ENCODE data around the gene GNAO1. TPM values are rescaled to one million over a fixed set of nuclear protein-coding genes. Genes with fewer than 3 reads are reported as not detected.

GNAO1 gene
- total RNA-seq, 1 experiment from 2014 or later: not detected

- Histone ChIP-seq H2AFZ (ENCODE audit: low read length) (no peak overlapping the region), H3K4me3 (ENCODE audit: low read length) (no peak overlapping the region), H4K20me1 (ENCODE audit: low read length) (no peaks in the 10 kb centered on the region), H3K79me2 (ENCODE audit: low read length) (no peaks in the 10 kb centered on the region), H3F3A (ENCODE audit: low read length, unreplicated experiment) (no peaks in the 10 kb centered on the region), H3K4me2 (ENCODE audit: low read length) (no peak overlapping the region), H3K4me1 (ENCODE audit: insufficient read depth, low read length) (no peaks in the 10 kb centered on the region), H3K27ac (ENCODE audit: low read length) (no peak overlapping the region), H3K9me2 (replicated peaks; ENCODE audit: low read length) (no peaks in the 10 kb centered on the region), H3K9me3 (ENCODE audit: low read length) (no peaks in the 10 kb centered on the region), H3K27me3 (ENCODE audit: low read length) (peaks cover 5% of the 10 kb centered on the region; the same call in 1 of the 2 replicates), H3K9ac (ENCODE audit: low read length) (no peak overlapping the region), H3K36me3 (ENCODE audit: low read depth, low read length) (no peaks in the 10 kb centered on the region)
- TF ChIP-seq CTCF (conservative IDR thresholded peaks at IDR 0.05; ENCODE audit: low read depth, low read length) (no peak), EZH2phosphoT487 (IDR thresholded peaks at IDR 0.05; ENCODE audit: borderline replicate concordance, low read length) (no peak), EZH2 (IDR thresholded peaks at IDR 0.05; ENCODE audit: low read length, unreplicated experiment) (no peak)
- ChIA-PET CTCF (no interaction called here), POLR2A (ENCODE audit: unreplicated experiment) (no interaction called here)
- ATAC-seq: no peak
- BruUV-seq (replicated peaks): no TSS peak
- intact Hi-C loops (cut with micrococcal nuclease): no loop called here
- DNase-seq: no peak
Measured at GRCh38 chr16:56227936-56228335, 36.6 kb downstream of the GNAO1 start.

GRCh38 chr16:56228476-56228875, 37.2 kb downstream of the GNAO1 start:
- Histone ChIP-seq H3K36me3 (ENCODE audit: low read depth, low read length) (no peaks in the 10 kb centered on the region), H3K4me1 (ENCODE audit: insufficient read depth, low read length) (no peaks in the 10 kb centered on the region), H3K9me2 (replicated peaks; ENCODE audit: low read length) (no peaks in the 10 kb centered on the region), H2AFZ (ENCODE audit: low read length) (no peak overlapping the region), H3K9ac (ENCODE audit: low read length) (no peak overlapping the region), H3K4me3 (ENCODE audit: low read length) (no peak overlapping the region), H3K27ac (ENCODE audit: low read length) (no peak overlapping the region), H3F3A (ENCODE audit: low read length, unreplicated experiment) (no peaks in the 10 kb centered on the region), H3K27me3 (ENCODE audit: low read length) (peaks cover 5% of the 10 kb centered on the region; the same call in 1 of the 2 replicates), H4K20me1 (ENCODE audit: low read length) (no peaks in the 10 kb centered on the region), H3K4me2 (ENCODE audit: low read length) (no peak overlapping the region), H3K79me2 (ENCODE audit: low read length) (no peaks in the 10 kb centered on the region), H3K9me3 (ENCODE audit: low read length) (no peaks in the 10 kb centered on the region)
- intact Hi-C loops (cut with micrococcal nuclease): no loop called here
- BruUV-seq (replicated peaks): no TSS peak
- POLR2A ChIA-PET (ENCODE audit: unreplicated experiment): no interaction called here
- ATAC-seq: no peak
- no peak for TF ChIP-seq EZH2phosphoT487 (IDR thresholded peaks at IDR 0.05; ENCODE audit: borderline replicate concordance, low read length)
- no peak for TF ChIP-seq EZH2 (IDR thresholded peaks at IDR 0.05; ENCODE audit: low read length, unreplicated experiment)
- TF ChIP-seq CTCF (conservative IDR thresholded peaks at IDR 0.05; ENCODE audit: low read depth, low read length): no peak
- CTCF ChIA-PET: no interaction called here
- DNase-seq: no peak

GRCh38 chr16:56233795-56234566, 42.7 kb downstream of the GNAO1 start:
- TF ChIP-seq EZH2phosphoT487 (IDR thresholded peaks at IDR 0.05; ENCODE audit: borderline replicate concordance, low read length) (no peak), EZH2 (IDR thresholded peaks at IDR 0.05; ENCODE audit: low read length, unreplicated experiment) (no peak), CTCF (conservative IDR thresholded peaks at IDR 0.05; ENCODE audit: low read depth, low read length) (no peak)
- H4K20me1 ChIP-seq (ENCODE audit: low read length): no peaks in the 10 kb centered on the region
- ATAC-seq: no peak

More at GRCh38 chr16:56233795-56234566, 42.7 kb downstream of the GNAO1 start:
- Histone ChIP-seq H2AFZ (ENCODE audit: low read length) (no peak overlapping the region), H3K9me3 (ENCODE audit: low read length) (no peaks in the 10 kb centered on the region), H3K36me3 (ENCODE audit: low read depth, low read length) (no peaks in the 10 kb centered on the region), H3K27ac (ENCODE audit: low read length) (no peak overlapping the region), H3K4me3 (ENCODE audit: low read length) (no peak overlapping the region), H3K27me3 (ENCODE audit: low read length) (peaks cover 17% of the 10 kb centered on the region), H3K4me2 (ENCODE audit: low read length) (no peak overlapping the region), H3K9ac (ENCODE audit: low read length) (no peak overlapping the region), H3K9me2 (replicated peaks; ENCODE audit: low read length) (no peaks in the 10 kb centered on the region), H3K79me2 (ENCODE audit: low read length) (no peaks in the 10 kb centered on the region), H3F3A (ENCODE audit: low read length, unreplicated experiment) (no peaks in the 10 kb centered on the region), H3K4me1 (ENCODE audit: insufficient read depth, low read length) (no peaks in the 10 kb centered on the region)
- BruUV-seq (replicated peaks): no TSS peak
- intact Hi-C loops (cut with micrococcal nuclease): no loop called here
- POLR2A ChIA-PET (ENCODE audit: unreplicated experiment): no interaction called here
- DNase-seq: no peak
- CTCF ChIA-PET: no interaction called here

All from PC-3 (cell line).